OCI-LY7 (cell line): ENCODE results near the gene SUPT3H.

Source experiments
- CTCF ChIP-seq: fragments of 200-600 bp; sonication (generic); conservative IDR thresholded peaks from 2 replicates; pipeline ENCODE4 v1.5.1; 2014; ENCODE audit warnings: mild to moderate bottlenecking, antibody characterized with exemption, low read length, moderate library complexity, mixed read lengths
- EZH2phosphoT487 ChIP-seq: fragments of 200-600 bp; sonication (generic); IDR thresholded peaks from 2 replicates; pipeline ENCODE4 v1.6.1; 2018; ENCODE audit warnings: low read depth, borderline replicate concordance, mild to moderate bottlenecking, mixed run types, antibody characterized with exemption, low read length, moderate library complexity, mixed read lengths

GRCh38 chr6:44923444-44923843 is 454.3 kb downstream of the SUPT3H start:
- no peak for TF ChIP-seq CTCF
- TF ChIP-seq EZH2phosphoT487, result no peak
